ENCODE data around the gene UTP20.

The UTP20 gene

DNA sequence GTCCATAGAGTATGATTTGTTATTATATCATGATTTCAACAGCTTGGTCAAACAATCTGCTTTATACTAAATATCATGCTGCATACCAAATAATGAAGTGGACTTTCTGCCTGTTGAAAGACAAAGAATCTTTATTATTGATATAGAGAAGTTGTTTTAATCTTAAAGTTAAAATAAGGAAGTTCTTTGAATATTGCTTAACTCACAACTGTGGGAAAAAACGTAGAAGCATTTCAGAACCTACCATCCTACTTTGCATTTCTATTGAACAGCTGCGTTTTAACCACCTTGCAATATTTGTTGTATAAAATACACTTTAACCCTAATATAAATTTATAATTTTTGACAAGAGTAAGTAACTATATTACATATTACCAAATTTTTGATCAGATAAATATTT lies 150.6 kb downstream of the UTP20 start:
- DNase-seq (ENCODE audit: low read depth in 2 of 3, low spot score in 1 of 3), result no peak

- no peak for DNase-seq (ENCODE audit: low read depth in 2 of 3, low spot score in 1 of 3)
Observed at GRCh38 chr12:101436136-101436535, 156.2 kb downstream of the UTP20 start.
